GM12875 (cell line): Measurements from ENCODE around the gene EXOC7.

Experiments used
- H3K4me3 ChIP-seq: one replicate; pipeline ENCODE4 v1.5.1; 2011; ENCODE audit warnings: low read depth, low read length, control low read depth
- TF ChIP-seq, protein P1 (sequence below): IDR thresholded peaks from 2 replicates; pipeline ENCODE4 v1.5.1; 2011; ENCODE audit warnings: low read depth, mild to moderate bottlenecking, control low read depth, inconsistent platforms, low read length, moderate library complexity, borderline replicate concordance; ENCODE audit not compliant: insufficient read depth

The EXOC7 gene

DNA sequence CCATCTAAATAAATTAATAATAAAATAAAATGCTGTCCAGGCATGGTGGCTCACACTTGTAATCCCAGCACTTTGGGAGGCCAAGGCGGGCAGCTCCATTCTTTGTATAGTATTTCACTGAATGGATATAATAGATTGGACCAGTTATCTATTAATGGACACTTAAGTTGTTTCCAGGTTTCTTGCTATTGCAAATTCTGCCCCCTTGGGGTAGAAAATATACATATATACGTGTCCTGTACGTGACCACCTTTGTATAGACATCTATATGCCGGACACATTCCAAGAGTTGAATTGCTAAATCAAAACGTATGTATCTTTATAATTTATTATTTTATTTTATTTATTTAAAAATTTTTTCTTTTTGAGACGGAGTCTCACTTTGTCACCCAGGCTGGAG, 3.9 kb upstream of the EXOC7 start:
- no peak overlapping the region for H3K4me3 ChIP-seq
- TF ChIP-seq, protein P1, sequence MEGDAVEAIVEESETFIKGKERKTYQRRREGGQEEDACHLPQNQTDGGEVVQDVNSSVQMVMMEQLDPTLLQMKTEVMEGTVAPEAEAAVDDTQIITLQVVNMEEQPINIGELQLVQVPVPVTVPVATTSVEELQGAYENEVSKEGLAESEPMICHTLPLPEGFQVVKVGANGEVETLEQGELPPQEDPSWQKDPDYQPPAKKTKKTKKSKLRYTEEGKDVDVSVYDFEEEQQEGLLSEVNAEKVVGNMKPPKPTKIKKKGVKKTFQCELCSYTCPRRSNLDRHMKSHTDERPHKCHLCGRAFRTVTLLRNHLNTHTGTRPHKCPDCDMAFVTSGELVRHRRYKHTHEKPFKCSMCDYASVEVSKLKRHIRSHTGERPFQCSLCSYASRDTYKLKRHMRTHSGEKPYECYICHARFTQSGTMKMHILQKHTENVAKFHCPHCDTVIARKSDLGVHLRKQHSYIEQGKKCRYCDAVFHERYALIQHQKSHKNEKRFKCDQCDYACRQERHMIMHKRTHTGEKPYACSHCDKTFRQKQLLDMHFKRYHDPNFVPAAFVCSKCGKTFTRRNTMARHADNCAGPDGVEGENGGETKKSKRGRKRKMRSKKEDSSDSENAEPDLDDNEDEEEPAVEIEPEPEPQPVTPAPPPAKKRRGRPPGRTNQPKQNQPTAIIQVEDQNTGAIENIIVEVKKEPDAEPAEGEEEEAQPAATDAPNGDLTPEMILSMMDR: 0 out of 2 replicates have a peak, but pooled peaks have one; percentile 15

DNA sequence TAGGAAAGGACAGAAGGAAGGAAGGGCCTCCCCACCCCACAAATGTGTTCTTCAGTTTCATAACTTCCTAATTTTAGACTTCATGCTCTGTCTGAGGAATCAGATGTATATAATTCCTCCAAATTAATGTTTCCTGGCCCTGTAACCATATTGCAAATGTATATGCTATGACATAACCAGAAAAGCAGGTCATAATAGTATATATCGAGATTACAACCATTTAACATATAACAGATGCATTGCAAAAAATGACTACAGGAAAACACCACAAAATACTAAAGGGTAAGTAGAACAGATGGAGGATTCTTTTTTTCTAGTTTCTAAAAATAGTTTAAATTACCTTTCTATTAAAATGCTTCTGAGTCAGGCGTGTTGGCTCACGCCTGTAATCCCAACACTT, 3.1 kb upstream of the EXOC7 start:
- TF ChIP-seq, protein P1: no peak
- no peak overlapping the region for H3K4me3 ChIP-seq

DNA sequence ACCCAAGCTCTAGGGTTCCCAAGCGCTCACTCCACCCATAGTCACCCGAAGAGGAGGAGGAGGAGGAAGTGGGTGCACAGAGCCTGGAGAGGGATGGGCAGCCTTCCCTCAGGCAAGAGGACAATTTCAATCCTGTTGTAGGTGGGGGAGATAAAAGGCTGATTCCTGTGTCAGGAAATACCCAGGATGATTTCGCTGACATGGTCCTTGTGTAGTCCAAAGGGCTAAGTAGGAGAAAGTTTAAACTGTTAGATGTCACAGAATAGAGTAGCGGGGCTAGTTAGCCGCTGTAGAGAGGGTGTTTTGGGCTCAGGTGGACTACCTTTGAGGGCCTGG, 1.3 kb upstream of the EXOC7 start:
- TF ChIP-seq, protein P1: no peak

DNA sequence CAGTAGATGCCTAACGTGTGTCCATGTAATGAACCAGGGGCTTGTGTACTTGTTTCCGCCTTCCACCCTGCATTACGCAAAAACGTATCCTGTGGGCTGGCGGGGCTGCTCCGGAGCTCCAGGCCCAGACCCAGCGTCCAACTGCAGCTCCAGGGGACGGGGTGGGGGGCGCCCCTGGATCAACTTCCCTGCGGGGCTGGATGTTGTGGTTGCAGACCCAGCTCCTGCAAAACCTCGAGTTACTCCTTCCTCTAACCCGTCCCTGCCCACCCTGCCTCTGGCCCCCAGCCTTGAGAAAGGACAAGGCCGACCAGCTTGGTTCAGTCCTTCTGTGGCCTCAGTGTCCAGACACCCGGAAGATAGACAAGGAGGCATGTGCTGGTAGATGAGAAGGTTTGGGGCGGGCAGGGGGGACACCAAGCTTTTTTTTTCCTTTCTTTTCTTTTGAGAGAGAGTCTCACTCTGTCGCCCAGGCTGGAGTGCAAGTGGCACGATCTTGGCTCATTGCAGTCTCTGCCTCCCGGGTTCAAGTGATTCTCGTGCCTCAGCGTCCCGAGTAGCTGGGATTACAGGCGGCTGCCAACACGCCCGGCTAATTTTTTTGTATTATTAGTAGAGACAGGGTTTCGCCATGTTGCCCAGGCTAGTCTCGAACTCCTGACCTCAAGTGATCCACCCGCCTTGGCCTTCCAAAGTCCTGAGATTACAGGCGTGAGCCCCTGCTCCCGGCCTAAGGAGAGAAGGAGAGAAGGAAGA, 731 bp upstream of the EXOC7 start:
- peak overlapping the region; percentile 88 for H3K4me3 ChIP-seq
- TF ChIP-seq, protein P1: no peak

More for the DNA sequence above, 1.3 kb upstream of the EXOC7 start:
- H3K4me3 ChIP-seq: no peak overlapping the region

DNA sequence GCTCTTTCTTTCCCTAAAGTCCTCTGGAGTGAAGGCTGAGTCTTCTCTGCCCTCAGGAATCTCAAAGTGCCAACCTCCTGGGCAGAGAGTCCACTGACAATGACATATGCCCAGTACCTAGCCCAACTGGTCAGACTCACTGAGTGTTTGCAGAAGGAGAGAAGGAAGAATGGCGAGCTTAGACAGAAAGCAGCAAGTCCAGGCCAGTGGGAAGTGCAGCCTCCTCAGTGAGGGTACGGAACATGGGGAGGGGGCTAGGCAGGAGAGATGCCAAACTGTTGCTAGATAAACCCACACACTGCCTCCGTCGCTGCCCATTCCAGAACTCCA, 678 bp downstream of the EXOC7 start:
- TF ChIP-seq, protein P1: no peak
- peak overlapping the region; percentile 88 for H3K4me3 ChIP-seq

DNA sequence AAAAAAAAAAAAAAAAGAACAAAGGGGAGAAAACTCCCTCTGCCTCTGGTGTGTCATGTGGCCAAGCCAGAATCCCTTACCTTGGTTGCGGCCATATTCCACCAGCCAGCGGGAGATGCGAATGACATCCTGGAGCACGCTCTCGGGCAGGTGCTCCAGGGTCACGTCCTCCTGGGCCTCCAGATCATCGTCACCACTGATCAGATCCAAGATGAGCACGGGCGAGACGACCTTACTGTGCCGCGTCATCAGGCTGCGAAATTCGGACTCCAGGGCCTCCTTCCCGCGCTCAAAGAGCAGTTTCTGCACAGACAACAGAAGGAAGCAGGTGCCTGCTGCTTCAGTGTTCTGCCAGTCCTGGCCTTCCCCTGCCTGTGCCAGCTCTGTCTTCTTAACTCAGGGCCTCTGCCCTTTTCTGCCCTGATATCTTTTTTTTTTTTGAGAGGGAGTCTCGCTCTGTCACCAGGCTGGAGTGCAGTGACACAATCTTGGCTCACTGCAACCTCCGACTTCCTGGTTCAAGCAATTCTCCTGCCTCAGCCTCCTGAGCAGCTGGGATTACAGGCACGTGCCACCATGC, 5.8 kb downstream of the EXOC7 start:
- no peak overlapping the region for H3K4me3 ChIP-seq
- TF ChIP-seq, protein P1: no peak

DNA sequence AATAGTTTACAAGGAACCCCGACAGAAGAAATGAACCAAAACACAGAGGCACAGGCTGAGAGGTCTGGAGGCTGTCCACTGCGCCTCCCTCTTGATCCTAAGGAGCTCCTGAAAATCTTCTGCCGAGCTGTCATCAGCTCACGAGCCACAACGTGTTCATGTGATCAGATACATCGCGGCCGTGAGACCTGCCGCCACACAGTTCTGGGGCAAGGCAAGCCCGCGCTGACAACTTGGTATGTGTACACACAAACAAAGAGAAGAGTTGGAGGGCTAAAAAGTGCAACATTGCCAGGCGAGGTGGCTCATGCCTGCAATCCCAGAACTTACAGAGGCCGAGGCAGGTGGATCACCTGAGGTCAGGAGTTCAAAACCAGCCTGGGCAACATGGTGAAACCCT, 7.6 kb downstream of the EXOC7 start:
- no peak overlapping the region for H3K4me3 ChIP-seq
- TF ChIP-seq, protein P1: no peak
